H54 (cell line): Measurements from ENCODE around the gene RNU6-9.

ENCODE experiments used
- DNase-seq: peaks from one replicate; pipeline ENCODE4 v3.0.0; 2011; ENCODE audit warnings: low spot score, mixed read lengths; ENCODE audit not compliant: insufficient read length
- FAIRE-seq: peaks from 3 replicates; lab custom pipeline; 2011; peaks lifted over from hg19 to GRCh38; lab: Jason Lieb, UNC
- POLR2A ChIP-seq: IDR thresholded peaks from 2 replicates; pipeline ENCODE4 v1.6.1; 2011; ENCODE audit warnings: low read depth, mild to moderate bottlenecking, low read length

Gene RNU6-9

GRCh38 chr19:892243-892893, 916 bp upstream of the RNU6-9 start:
- TF ChIP-seq POLR2A, result no peak
- DNase-seq (no peak), FAIRE-seq (no peak)

GRCh38 chr19:896434-896833, 3.1 kb downstream of the RNU6-9 start:
- FAIRE-seq (no peak), DNase-seq (no peak)

GRCh38 chr19:896999-897398, 3.7 kb downstream of the RNU6-9 start:
- TF ChIP-seq POLR2A, result no peak
- FAIRE-seq (no peak), DNase-seq (no peak)

More at GRCh38 chr19:896434-896833, 3.1 kb downstream of the RNU6-9 start:
- no peak for TF ChIP-seq POLR2A

- no peak for TF ChIP-seq POLR2A
- FAIRE-seq (no peak), DNase-seq (no peak)
These were observed 4.3 kb downstream of the RNU6-9 start for GRCh38 chr19:897442-898039.

GRCh38 chr19:898663-899062, 5.4 kb downstream of the RNU6-9 start:
- FAIRE-seq (no peak), DNase-seq (no peak)
- no peak for TF ChIP-seq POLR2A

- no peak for TF ChIP-seq POLR2A
- FAIRE-seq (no peak), DNase-seq (no peak)
These were observed 6.2 kb downstream of the RNU6-9 start for GRCh38 chr19:899336-900042.

- no peak for DNase-seq
- no peak for FAIRE-seq
- no peak for TF ChIP-seq POLR2A
These were observed 6.7 kb downstream of the RNU6-9 start for GRCh38 chr19:900043-900301.

- FAIRE-seq (no peak), DNase-seq (peak; percentile 72)
- no peak for TF ChIP-seq POLR2A
These were observed 7.2 kb downstream of the RNU6-9 start for GRCh38 chr19:900302-901111.

- FAIRE-seq (no peak), DNase-seq (no peak)
- TF ChIP-seq POLR2A, result no peak
These were observed 8.2 kb downstream of the RNU6-9 start for GRCh38 chr19:901216-902092.

- TF ChIP-seq POLR2A, result no peak
- FAIRE-seq (no peak), DNase-seq (no peak)
These were observed 8.7 kb downstream of the RNU6-9 start for GRCh38 chr19:902093-902370.

GRCh38 chr19:902446-903226, 9.4 kb downstream of the RNU6-9 start:
- no peak for TF ChIP-seq POLR2A
- FAIRE-seq, result no peak
- no peak for DNase-seq

- DNase-seq, result no peak
- TF ChIP-seq POLR2A, result no peak
- no peak for FAIRE-seq
These were observed 10.0 kb downstream of the RNU6-9 start for GRCh38 chr19:903266-903797.
